Testis (tissue), 3 donors: ENCODE results near the gene CLDN3. TPM values are rescaled to one million over a fixed set of nuclear protein-coding genes. Genes with fewer than 3 reads are reported as not detected.

Experiments
- DNase-seq: peaks from one replicate; pipeline ENCODE4 v3.0.0-alpha.2; 2019
- H3K27ac ChIP-seq, 2 donors: fragments of 200-600 bp; sonication (generic); one replicate each; pipeline ENCODE4 v1.5.1; 2019
- H3K27me3 ChIP-seq: fragments of 200-600 bp; sonication (generic); one replicate; pipeline ENCODE4 v1.5.1; 2019
- H3K36me3 ChIP-seq: fragments of 200-600 bp; sonication (generic); one replicate; pipeline ENCODE4 v1.5.1; 2017; ENCODE audit warnings: low read depth; ENCODE audit errors: missing control alignments
- H3K4me1 ChIP-seq: fragments of 200-600 bp; sonication (generic); one replicate; pipeline ENCODE4 v1.5.1; 2019
- H3K4me3 ChIP-seq, 2 donors: fragments of 200-600 bp; sonication (generic); one replicate each; pipeline ENCODE4 v1.5.1; 2017 to 2019
- H3K9me3 ChIP-seq: fragments of 200-600 bp; sonication (generic); one replicate; pipeline ENCODE4 v1.5.1; 2017
- POLR2A ChIP-seq: fragments of 450-650 bp; IDR thresholded peaks from one replicate; pipeline ENCODE4 v1.6.1; 2017; ENCODE audit warnings: antibody characterized with exemption, mild to moderate bottlenecking, moderate library complexity
- WGBS, 2 donors: methylation state at CpG; one replicate each; pipeline ENCODE4 v1.1.5; 2018; 5-methylcytosine and 5-hydroxymethylcytosine counted together
- intact Hi-C: fragments of 100-400 bp; cut with DNase I; formaldehyde crosslinking; loops from one replicate; pipeline ENCODE4 v1.15.1; 2023; ENCODE audit warnings: low total_unique reads
- polyA plus RNA-seq: library from polyadenylated mRNA; stranded (reverse); fragments of 350-450 nt; fragmentation: Illumina TruSeq; extraction: RNeasy Lipid Tissue Mini Kit (QIAGEN cat#74804); gene quantifications from one replicate; pipeline ENCODE4 v1.2.3, GENCODE V29; 2014; ENCODE audit warnings: low read depth, low replicate concordance; ENCODE audit not compliant: insufficient read depth
- total RNA-seq, 2 donors: library from RNA; depleted of rRNA; stranded (reverse); fragments of >200 nt; gene quantifications; one replicate each; pipeline ENCODE4 v1.2.3, GENCODE V29; 2016
- TF ChIP-seq, protein P1 (sequence below), 3 experiments: fragments of 450-650 bp in 2 of 3; fragments of 200-600 bp in 1 of 3; sonication (generic) in 1 of 3; IDR thresholded peaks; one replicate each; pipeline ENCODE4 v1.5.1; 2016 to 2019; ENCODE audit warnings: antibody characterized with exemption in 3 of 3, mild to moderate bottlenecking in 2 of 3, moderate library complexity in 1 of 3

Gene CLDN3
- total and polyA plus RNA-seq, 3 donors from 2014 or later: 1.9 to 6.1 (median 5.1) TPM

DNA sequence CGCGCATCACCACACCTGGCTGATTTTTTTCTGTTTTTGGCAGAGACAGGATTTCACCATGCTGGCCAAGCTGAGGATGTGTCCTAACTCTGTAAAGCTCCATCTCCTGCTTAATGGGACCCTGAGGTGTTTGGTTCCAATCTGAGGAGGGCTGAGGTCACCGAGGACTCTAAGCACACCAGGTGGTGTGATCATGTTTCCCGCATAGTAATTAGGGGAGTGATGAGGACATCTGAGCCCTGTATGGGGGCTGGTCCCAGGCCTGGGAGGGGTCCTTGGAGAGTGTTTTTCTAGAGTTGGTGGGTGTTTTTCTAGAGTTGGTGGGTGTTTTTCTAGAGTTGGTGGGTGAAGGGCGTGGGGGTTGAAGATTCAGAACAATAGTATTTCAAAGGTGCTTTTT, 28.5 kb downstream of the CLDN3 start:
- no peak for DNase-seq
- Histone ChIP-seq H3K9me3 (no peaks in the 10 kb centered on the region), H3K27me3 (no peaks in the 10 kb centered on the region), H3K36me3 (no peaks in the 10 kb centered on the region), H3K4me1 (peaks cover 10% of the 10 kb centered on the region), H3K27ac (no peak overlapping the region), H3K4me3 (no peak overlapping the region)
- TF ChIP-seq POLR2A: no peak
- WGBS, 2 donors: 88 to 91% methylated on average over 5 of the region's 5 CpGs
- intact Hi-C loops: no loop called here

DNA sequence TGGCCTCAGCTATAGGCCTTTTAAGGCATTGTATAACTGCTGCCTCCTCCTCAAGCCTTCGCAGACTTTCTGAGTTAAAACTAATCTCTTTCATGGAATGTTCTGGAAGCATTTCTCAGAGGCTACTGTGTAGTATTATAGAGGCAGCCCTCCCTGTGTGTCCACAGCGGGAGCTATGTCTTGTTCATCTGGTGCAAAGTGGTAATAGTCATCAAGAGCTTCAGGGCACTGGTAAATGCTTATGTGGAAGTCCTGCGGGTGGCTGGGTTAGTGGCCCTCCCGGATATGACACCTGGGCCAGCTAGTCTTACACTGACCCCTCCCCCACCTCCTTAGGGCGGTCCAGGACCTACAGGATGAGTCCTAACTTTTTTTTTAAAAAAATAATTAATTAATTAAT, 29.3 kb downstream of the CLDN3 start:
- WGBS, 2 donors: 85 to 86% methylated on average over 5 of the region's 5 CpGs
- TF ChIP-seq, protein P1, sequence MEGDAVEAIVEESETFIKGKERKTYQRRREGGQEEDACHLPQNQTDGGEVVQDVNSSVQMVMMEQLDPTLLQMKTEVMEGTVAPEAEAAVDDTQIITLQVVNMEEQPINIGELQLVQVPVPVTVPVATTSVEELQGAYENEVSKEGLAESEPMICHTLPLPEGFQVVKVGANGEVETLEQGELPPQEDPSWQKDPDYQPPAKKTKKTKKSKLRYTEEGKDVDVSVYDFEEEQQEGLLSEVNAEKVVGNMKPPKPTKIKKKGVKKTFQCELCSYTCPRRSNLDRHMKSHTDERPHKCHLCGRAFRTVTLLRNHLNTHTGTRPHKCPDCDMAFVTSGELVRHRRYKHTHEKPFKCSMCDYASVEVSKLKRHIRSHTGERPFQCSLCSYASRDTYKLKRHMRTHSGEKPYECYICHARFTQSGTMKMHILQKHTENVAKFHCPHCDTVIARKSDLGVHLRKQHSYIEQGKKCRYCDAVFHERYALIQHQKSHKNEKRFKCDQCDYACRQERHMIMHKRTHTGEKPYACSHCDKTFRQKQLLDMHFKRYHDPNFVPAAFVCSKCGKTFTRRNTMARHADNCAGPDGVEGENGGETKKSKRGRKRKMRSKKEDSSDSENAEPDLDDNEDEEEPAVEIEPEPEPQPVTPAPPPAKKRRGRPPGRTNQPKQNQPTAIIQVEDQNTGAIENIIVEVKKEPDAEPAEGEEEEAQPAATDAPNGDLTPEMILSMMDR (IDR thresholded peaks at IDR 0.05): no peak
- no peak for TF ChIP-seq POLR2A
- H3K27ac ChIP-seq: peak overlapping the region in 1 of 2 donors; percentile 31

DNA sequence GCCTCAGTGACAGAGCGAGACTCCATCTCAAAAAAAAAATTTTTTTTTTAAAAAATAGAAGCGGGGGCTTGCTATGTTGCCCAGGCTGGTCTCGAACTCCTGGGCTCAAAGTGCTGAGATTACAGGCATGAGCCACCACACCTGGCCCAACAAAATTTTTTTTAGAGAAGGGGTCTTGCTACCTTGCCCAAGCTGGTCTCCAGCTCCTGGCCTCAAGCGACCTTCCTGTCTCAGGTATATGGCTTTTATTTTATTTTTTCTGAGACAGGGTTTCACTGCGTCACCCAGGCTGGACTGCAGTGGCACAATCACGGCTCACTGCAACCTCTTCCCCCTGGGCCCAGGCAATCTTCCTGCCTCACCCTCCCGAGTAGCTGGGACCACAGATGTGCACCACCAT, 29.9 kb downstream of the CLDN3 start:
- WGBS, 2 donors: 79 to 88% methylated on average over 7 of the region's 7 CpGs
- no peak for DNase-seq
- Histone ChIP-seq H3K4me1 (peaks cover 10% of the 10 kb centered on the region), H3K4me3 (no peak overlapping the region), H3K27me3 (no peaks in the 10 kb centered on the region), H3K9me3 (no peaks in the 10 kb centered on the region), H3K36me3 (no peaks in the 10 kb centered on the region), H3K27ac (peak overlapping the region in 1 of 2 donors; percentile 31)
- intact Hi-C loops: no loop called here
- TF ChIP-seq, protein P1 (IDR thresholded peaks at IDR 0.05): no peak
- TF ChIP-seq POLR2A: no peak

More for the DNA sequence above, 29.3 kb downstream of the CLDN3 start:
- Histone ChIP-seq H3K9me3 (no peaks in the 10 kb centered on the region), H3K4me1 (peaks cover 10% of the 10 kb centered on the region), H3K27me3 (no peaks in the 10 kb centered on the region), H3K36me3 (no peaks in the 10 kb centered on the region), H3K4me3 (no peak overlapping the region)
- no peak for DNase-seq
- intact Hi-C loops: no loop called here

DNA sequence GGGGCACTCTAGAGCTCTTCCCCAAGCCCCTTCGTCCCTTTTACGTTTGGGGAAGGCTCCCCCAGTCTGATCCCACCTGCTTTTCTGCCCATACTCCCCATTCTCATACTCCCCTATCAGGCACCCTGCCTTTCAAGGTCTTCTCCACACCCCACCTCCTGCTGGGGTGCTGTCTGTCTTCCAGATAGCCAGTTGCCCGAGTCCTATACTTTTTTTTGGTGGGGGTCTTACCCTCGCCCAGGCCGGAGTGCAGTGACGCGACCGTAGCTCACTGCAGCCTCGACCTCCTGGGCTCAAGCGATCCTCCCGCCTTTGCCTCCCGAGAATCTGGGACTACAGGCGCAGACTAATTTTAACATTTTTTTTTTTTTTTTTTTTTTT, 30.7 kb downstream of the CLDN3 start:
- TF ChIP-seq, protein P1 (IDR thresholded peaks at IDR 0.05): no peak
- no peak for TF ChIP-seq POLR2A
- DNase-seq: no peak
- WGBS, 2 donors: 20 to 36% methylated on average over 13 of the region's 13 CpGs
- Histone ChIP-seq H3K36me3 (no peaks in the 10 kb centered on the region), H3K4me1 (peaks cover 10% of the 10 kb centered on the region), H3K9me3 (no peaks in the 10 kb centered on the region), H3K27ac (peak overlapping the region; percentile 85 to 89), H3K27me3 (no peaks in the 10 kb centered on the region), H3K4me3 (peak overlapping the region; percentile 77)
- intact Hi-C loops: no loop called here

DNA sequence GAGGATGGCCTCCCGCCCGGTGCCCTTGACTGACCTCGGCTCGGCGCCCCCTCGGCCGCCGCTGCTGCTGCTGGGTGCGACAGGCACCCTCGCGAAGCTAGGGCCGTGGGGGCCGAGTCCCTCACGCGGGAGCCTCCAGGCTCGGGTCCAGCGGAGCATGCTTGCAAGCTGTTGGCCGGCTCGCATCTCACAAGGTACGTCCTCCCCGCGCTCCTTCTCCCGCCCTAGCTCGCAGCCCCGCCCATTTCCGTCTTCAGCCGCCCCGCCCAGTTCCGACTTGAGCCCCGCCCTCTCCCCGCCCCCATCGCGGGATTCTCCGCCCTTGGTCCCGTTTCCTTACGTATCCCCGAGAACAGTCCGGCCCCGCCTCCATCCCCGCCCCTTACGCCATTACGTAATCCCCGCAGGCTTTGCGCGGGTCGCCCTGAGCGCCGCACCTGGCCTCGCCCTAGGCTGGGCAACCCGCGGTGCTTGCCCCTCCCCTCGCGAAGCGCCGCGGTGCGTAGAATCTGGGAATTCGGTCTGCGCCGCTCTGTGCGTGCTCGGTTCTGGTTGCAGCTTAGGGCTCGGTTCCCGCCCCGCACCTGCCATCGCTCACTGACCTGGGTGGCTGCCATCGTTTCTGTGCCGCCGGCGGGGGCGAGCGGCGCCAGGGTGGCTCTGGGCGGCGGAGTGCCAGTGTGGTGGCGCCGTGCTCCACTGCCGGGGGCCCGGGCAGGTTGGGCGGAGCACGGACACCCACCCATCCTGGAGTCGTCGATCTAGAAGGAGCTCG, 31.3 kb downstream of the CLDN3 start, which contains the start of gene ABHD11:
Gene ABHD11 (minus strand): TSS at position 191 of the 775 bp plus-strand sequence. CDS start 32 bp downstream, at position 159.
- peak; percentile 73 for TF ChIP-seq POLR2A
- TF ChIP-seq, protein P1 (IDR thresholded peaks at IDR 0.05): no peak
- no peaks in the 10 kb centered on the region for H3K9me3 ChIP-seq
- peaks cover 10% of the 10 kb centered on the region for H3K4me1 ChIP-seq
- DNase-seq: peak; percentile 99
- H3K4me3 ChIP-seq: peak within 1 kb of the TSS; percentile 77
- WGBS, 2 donors: 0 to 2% methylated on average over 43 to 59 of the region's 84 CpGs
- intact Hi-C loops: no loop called here
- peak within 1 kb of the TSS; percentile 85 to 89 for H3K27ac ChIP-seq
- H3K27me3 ChIP-seq: no peaks in the 10 kb centered on the region
- no peaks in the 10 kb centered on the region for H3K36me3 ChIP-seq
